HG02623 (cell line): Measurements from ENCODE around the gene ZDHHC8.

Source experiments
- ATAC-seq: cut with Tn5 transposase; IDR thresholded peaks from one replicate; pipeline ENCODE4 v1.9.1; 2021; ENCODE audit warnings: moderate library complexity; ENCODE audit not compliant: unreplicated experiment

The ZDHHC8 gene

DNA sequence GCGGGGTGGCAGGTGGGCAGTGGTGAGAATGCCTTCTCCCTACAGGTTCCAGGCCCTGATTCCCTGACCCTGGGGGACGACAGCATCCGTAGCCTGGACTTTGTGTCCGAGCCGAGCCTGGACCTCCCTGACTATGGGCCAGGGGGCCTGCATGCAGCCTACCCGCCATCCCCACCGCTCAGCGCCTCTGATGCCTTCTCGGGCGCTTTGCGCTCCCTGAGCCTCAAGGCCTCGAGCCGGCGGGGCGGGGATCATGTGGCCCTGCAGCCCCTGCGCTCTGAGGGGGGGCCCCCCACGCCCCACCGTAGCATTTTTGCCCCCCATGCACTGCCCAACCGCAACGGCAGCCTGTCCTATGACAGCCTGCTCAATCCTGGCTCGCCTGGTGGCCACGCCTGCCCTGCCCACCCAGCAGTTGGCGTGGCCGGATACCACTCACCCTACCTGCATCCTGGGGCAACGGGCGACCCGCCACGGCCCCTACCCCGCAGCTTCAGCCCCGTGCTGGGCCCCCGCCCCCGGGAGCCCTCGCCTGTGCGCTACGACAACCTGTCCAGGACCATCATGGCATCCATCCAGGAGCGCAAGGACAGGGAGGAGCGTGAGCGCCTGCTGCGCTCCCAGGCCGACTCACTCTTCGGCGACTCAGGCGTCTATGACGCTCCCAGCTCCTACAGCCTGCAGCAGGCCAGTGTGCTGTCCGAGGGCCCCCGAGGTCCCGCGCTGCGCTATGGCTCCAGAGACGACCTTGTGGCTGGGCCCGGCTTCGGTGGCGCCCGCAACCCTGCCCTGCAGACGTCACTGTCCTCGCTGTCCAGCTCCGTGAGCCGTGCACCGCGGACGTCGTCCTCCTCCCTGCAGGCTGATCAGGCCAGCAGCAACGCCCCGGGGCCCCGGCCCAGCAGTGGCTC is 11.4 kb downstream of the ZDHHC8 start:
- no peak for ATAC-seq

DNA sequence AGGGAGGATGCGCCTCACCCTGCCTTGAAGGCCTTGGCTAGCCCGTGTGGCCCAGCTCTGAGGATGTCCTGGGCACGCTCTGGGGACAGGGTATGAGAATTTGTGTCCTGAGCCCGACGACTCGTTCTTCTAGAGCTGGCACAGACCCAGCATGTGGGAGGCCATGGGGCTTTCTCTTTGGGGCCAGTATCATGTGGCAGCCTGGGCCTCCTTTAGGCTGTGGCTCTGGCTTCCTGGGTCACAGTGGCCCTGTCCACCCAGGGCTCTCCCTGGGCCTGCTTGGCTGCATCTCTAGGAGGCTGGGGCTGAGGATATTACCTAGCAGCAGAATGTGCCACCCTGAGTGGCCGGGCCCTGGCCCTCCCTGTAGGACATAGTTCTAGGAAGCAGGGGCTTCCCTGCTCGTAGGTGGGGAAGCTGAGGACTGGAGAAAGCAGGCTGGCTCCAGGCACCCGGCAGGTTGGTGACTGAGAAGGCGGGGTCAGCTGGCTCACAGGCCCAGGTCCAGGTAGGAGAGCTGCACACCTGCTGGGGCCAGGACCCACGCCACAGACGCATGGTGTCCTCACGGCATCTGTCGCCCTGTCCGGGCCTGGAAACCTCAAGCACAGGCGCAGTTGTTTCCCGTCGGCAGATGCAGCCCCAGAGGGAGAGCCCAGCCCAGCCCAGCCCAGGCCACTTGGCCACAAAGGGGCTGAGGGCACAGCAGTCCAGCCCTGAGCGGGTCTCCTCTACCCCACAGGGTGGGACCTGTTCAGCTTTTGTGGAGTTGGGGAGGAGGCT is 12.5 kb downstream of the ZDHHC8 start:
- no peak for ATAC-seq

DNA sequence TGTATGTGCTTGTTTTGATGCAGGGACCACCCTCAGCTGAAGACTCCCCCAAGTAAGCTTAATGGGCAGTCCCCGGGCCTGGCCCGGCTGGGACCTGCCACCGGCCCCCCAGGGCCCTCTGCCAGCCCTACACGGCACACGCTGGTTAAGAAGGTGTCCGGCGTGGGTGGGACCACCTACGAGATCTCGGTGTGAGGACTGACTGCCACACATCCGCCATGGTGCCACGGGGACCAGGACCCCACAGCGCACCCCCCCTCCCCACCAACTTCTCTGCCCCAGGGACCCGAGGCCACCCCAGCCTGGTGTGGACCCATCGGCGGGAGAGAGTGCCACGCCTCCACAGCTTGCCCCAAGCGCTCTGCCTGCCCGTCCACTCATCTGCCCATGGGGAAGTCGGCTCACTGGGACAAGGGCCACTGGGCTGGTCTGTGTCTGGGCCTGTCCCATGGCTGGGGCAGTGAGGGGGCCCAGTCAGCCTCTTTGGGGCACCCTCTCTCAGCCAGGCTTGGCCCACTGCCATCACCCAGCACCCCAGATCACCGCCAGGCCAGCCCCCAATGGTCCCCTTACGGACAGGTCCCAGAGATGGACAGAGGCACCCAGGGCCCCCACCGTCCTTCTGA is 13.7 kb downstream of the ZDHHC8 start:
- ATAC-seq, result no peak

DNA sequence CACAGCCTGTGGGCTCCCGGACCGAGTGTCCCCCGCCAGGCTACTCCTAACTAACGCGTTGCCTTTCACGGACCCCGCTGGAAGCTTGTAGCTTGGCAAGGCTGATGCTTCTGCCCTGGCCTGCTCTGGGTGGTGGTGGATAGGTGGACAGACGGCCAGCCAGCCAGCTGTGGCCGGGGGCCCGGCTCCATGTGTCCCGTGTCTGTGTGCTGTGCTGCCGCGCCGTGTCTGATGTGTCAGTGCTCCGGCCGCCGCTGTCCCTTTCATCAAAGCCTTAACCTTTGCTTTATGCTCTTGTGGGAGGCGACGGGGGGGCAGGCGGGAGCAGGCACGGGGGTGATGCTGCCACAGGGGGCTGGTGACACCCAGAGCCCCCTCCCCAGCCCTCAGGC is 14.2 kb downstream of the ZDHHC8 start:
- no peak for ATAC-seq

DNA sequence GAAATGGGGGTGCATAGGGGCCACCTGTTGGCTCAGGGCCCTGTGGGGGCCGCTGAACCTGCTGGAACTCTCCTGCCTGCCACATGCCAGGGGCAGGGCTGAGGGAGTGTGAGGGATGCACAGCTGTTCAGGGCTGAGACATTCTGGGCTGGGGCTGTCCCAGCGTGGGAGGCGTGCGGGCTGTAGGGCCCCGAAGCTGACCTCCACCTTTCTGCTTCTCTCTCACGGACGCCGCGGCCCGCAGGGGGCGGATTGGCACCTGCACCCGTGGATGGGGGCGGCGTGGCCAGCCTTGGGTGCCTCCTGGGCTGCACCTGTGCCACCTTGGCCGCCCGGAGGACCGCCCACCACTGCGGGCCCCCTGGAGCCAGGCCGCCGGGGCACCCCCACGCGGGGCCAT is 15.2 kb downstream of the ZDHHC8 start:
- no peak for ATAC-seq

DNA sequence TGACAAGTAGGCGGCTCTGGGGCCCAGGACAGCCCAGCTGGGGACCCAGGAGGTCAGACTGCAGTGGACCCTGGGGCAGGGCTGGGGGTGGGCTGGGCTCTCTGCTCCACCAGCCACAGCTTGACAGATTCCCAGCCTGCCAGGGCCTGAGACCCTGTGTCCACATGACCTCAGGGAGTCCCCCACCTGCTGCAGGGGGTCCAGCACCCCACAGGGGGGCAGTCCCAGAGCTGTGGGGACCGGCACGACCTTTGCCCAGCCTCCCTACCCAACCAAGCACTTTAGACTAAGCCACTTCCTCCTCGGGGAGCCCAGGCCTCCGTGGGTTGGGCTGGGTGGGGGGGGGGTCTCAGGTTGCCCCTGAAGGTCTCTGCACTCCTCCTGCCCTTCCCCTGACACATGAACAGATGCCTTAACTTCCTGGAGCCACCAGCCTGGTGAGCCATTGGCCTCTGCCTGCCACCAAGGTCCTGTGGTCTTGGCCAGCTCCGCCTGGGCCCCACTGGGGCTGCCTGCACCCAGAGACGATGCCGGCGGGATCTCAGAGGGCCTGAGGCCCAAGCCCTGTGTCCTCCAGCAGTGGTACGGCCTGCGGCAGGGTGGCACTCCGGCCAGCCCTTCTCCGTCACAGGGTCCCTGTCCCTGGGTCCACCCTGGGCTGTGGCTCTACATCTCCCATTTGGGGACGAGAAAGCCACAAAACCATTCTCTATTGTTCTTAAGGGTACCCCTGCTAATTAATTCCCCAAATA is 15.8 kb downstream of the ZDHHC8 start:
- no peak for ATAC-seq

GRCh38 chr22:20148414-20148813 is 16.8 kb downstream of the ZDHHC8 start:
- no peak for ATAC-seq

DNA sequence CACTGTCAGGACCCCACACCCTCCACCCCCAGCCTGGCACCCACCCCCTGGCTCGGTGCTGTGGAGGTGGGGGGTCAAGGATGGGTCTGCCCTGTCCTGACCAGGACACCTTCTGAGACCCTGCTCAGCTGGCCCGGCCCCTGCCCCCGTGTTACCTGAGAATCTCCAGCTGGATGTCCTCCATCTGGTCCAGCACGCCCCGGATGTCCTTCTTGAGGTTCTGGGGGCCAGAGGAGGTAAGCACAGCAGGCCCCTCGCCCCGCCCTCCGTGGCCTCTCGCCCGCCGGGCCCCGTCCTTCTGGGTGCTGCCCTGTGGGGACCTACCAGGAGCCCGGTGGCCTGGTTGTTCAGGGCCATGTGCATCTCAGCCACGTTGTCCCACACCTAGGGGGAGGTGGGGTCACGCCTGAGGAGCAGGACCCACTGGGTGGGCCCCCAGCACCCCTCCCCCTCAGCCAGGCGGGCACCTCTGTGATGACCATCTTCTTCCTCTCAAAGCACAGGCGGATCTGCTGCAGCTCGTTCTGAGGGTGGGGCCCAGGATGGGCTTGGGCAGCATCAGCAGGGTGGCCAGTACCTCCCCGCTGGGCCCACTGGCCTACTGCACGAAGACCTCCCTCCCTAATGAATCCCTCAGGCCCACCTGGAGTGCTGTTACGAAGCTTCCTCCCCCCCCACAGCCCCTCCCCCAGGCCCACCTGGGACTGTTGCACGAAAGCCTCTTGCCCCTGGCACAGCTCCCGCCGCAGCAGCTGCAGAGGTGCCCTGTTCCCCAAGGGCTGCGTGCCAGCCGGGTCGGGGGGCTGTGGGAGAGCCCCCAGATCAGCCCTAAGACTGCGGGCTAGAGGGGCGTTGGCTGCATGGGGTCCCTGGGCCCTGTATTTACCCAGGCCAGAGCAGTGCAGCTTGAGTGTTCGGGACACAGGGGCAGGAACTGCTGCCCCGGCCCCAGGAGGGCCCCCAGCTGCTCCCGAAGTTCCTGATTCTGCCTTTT is 17.9 kb downstream of the ZDHHC8 start:
- no peak for ATAC-seq

DNA sequence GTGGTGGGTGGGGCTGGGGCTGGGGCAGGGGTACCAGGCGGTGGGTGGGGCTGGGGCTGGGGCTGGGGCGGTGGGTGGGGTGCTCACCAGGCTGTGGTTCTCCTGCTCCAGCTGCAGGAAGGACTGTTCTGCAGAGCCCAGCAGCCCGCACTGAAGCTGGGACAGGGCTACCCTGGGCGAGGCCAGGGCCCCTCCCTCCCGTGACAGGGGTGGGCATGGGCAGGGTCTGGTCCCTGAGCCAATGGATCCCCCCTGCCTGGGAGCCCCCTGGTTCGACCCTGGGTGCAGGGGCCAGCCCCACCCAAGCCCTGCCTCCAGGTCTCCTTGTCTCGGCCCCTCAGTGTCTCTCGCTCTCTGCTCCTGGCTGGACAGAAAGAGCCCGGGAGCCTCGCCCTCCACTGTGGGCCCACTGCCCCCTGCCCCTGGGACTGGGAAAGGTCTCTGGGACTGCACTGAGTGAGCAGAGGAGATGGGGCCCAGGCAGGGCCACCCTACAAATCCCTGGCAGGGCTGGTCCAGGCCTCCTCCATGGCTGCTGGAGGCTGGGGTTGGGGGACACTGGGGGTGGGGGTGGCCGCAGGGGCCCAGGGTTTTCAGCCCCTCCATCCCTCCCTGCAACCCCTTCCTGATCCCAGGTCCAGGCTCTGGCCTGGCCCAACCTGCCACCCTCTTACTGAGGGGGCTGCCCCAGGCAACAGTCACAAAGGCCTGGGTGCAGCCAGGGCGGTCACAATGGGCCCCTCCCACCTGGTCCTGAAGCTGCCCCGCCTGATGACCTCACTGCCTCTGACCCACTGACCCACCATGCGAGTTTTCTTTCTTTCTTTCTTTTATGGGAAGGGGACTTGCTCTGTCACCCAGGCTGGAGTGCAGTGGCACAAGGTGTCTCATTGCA is 19.0 kb downstream of the ZDHHC8 start, which contains the start of gene CCDC188:
TSS of gene CCDC188 (minus strand) at position 675 of the 895 bp plus-strand sequence. CDS start at position 606, 69 bp downstream.
- ATAC-seq, result no peak

DNA sequence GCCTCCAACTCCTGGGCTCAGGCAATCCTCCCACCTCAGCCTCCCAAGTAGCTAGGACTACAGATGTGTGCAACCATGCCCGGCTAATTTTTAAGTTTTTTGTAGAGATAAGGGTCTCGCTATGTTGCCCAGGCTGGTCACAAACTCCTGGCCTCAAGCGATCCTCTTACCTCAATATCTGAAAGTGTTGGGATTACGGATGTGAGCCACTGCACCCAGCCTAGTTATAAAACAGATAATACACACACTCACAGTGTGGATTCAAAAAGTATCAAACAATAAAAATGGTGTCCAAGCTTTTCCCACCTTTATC is 19.6 kb downstream of the ZDHHC8 start:
- no peak for ATAC-seq

- ATAC-seq, result no peak
Measured at GRCh38 chr22:20152464-20152890, 20.9 kb downstream of the ZDHHC8 start.

DNA sequence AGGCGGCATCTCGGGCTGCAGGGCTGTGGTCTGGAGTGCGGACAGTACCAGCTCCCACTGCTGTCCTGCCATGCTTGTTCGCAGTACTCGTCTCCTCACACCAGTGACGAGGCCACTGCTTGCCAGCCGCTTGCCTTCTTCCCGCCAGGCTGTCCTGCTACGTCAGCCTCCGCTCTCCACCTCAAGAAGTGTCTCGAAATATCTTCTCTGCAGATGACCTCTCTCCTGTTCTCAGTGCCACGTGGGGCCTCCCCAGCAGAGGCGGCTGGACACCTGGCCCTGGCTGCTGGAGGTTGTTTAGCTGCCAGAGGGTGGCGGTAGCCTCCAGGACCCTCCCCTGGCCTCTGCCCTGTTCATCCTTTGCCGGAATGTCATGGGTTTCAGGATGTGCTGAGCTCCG is 22.3 kb downstream of the ZDHHC8 start:
- ATAC-seq, result no peak

DNA sequence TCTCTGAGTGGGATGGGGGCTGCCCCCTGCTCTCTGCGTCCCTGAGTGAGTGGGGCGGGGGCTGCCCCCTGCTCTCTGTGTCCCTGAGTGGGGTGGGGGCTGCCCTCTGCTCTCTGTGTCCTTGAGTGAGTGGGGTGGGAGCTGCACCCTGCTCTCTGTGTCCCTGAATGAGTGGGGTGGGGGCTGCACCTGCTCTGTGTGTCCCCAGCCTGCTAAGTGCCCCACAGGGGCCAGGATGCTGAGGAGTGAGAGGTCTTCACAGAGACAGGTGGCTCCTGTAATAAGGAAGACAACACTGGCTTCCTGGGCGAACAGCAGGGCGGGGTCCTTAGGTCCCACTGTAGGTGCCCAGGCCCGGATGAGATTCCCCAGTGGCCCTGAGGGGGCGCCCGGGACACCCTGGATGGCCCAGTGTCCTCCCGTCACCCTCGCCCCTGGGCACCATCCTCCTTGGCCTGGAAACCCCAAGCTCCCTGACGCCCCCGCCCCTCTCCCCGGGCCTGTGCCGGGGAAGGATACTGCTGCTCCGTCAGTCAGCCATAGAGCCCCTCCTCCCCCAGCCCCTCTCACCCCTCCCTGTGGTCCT is 23.1 kb downstream of the ZDHHC8 start:
- ATAC-seq, result no peak

DNA sequence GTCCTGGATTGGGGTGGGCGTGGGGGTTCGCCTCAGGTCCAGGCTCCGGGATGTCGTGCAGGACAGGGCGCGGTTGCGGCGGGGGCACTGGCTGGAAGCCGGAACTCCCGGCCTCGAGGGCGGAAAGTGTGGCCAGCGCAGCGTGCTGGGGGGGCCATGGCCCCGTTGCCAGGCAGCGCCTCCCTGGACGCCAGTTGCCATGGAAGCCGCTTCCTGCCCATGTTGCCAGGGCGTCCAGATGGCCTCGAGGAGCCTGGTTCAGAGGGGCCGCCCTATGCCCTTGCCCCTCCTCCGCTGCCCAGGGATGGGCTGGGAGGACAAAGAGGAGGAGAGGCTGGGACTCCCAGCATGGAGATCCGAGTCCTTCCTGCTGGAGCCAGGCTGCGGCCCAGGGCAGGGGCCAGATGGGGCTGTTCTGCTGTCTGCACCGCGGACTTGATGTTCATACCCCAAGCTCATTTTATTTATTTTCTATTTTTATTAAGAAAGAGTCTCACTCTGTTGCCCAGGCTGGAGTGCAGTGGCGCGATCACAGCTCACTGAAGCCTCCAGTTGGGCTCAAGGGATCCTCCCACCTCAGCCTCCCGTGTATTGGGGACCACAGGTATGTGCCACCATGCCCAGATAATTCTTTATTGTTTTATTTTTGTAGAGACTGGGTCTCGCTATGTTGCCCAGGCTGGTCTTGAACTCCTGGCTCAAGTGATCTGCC is 23.9 kb downstream of the ZDHHC8 start:
- ATAC-seq, result no peak

- ATAC-seq, result no peak
Measured at GRCh38 chr22:20156042-20156389, 24.4 kb downstream of the ZDHHC8 start.

GRCh38 chr22:20156611-20157429 is 25.2 kb downstream of the ZDHHC8 start:
- no peak for ATAC-seq
